HEK293 (cell line): ENCODE results near the gene TLE1.

Experiments
- HOXA7 ChIP-seq: sonication (generic); formaldehyde crosslinking; IDR thresholded peaks from 2 replicates; pipeline ENCODE4 v1.8.1; 2022; ENCODE audit warnings: missing genetic modification reagents, borderline replicate concordance
- PRDM1 ChIP-seq: fragments of 450-650 bp; formaldehyde crosslinking; IDR thresholded peaks from 2 replicates; pipeline ENCODE4; 2016; ENCODE audit warnings: missing biosample characterization, missing genetic modification characterization
- REPIN1 ChIP-seq: fragments of 450-650 bp; formaldehyde crosslinking; IDR thresholded peaks from 2 replicates; pipeline ENCODE4 v1.5.1; 2017; ENCODE audit warnings: missing biosample characterization, missing genetic modification characterization, low read depth
- ZBTB7A ChIP-seq: fragments of 450-650 bp; formaldehyde crosslinking; IDR thresholded peaks from 2 replicates; pipeline ENCODE4 v1.5.1; 2016; ENCODE audit warnings: low read depth, missing biosample characterization, missing genetic modification characterization
- ZEB2 ChIP-seq: fragments of 450-650 bp; formaldehyde crosslinking; IDR thresholded peaks from 2 replicates; pipeline ENCODE4 v1.5.1; 2016; ENCODE audit warnings: missing biosample characterization, missing genetic modification characterization
- ZIC2 ChIP-seq: fragments of 450-650 bp; formaldehyde crosslinking; IDR thresholded peaks from 2 replicates; pipeline ENCODE4 v1.5.1; 2016; ENCODE audit warnings: missing biosample characterization, missing genetic modification characterization
- ZNF114 ChIP-seq: fragments of 450-650 bp; formaldehyde crosslinking; IDR thresholded peaks from 2 replicates; pipeline ENCODE4 v1.5.0; 2017; ENCODE audit warnings: missing biosample characterization, missing genetic modification characterization
- ZNF138 ChIP-seq: fragments of 450-650 bp; formaldehyde crosslinking; IDR thresholded peaks from 2 replicates; pipeline ENCODE4 v1.5.1; 2016; ENCODE audit warnings: missing biosample characterization, missing genetic modification characterization, borderline replicate concordance
- ZNF155 ChIP-seq: fragments of 450-650 bp; formaldehyde crosslinking; IDR thresholded peaks from 2 replicates; pipeline ENCODE4 v1.5.1; 2016; ENCODE audit warnings: missing biosample characterization, missing genetic modification characterization
- ZNF157 ChIP-seq: fragments of 450-650 bp; formaldehyde crosslinking; IDR thresholded peaks from 2 replicates; pipeline ENCODE4 v1.5.1; 2016; ENCODE audit warnings: missing biosample characterization, missing genetic modification characterization
- ZNF354C ChIP-seq: fragments of 450-650 bp; formaldehyde crosslinking; IDR thresholded peaks from 2 replicates; pipeline ENCODE4 v1.5.1; 2016; ENCODE audit warnings: missing biosample characterization, missing genetic modification characterization, low read depth, borderline replicate concordance
- ZNF37A ChIP-seq: fragments of 450-650 bp; IDR thresholded peaks from 2 replicates; pipeline ENCODE4 v1.5.1; 2018; ENCODE audit warnings: missing biosample characterization, missing genetic modification characterization
- ZNF549 ChIP-seq: fragments of 450-650 bp; IDR thresholded peaks from 2 replicates; pipeline ENCODE4 v1.5.1; 2018; ENCODE audit warnings: missing biosample characterization, missing genetic modification characterization, mild to moderate bottlenecking, inconsistent platforms, moderate library complexity
- ZNF600 ChIP-seq: fragments of 450-650 bp; formaldehyde crosslinking; IDR thresholded peaks from 2 replicates; pipeline ENCODE4 v1.5.1; 2016; ENCODE audit warnings: missing biosample characterization, missing genetic modification characterization
- ZNF660 ChIP-seq: fragments of 450-650 bp; IDR thresholded peaks from 2 replicates; pipeline ENCODE4 v1.5.1; 2018; ENCODE audit warnings: missing biosample characterization, mild to moderate bottlenecking, missing genetic modification characterization
- ZNF76 ChIP-seq: fragments of 450-650 bp; formaldehyde crosslinking; IDR thresholded peaks from 2 replicates; pipeline ENCODE4; 2016; ENCODE audit warnings: low read depth, missing biosample characterization, missing genetic modification characterization, borderline replicate concordance
- ZNF792 ChIP-seq: fragments of 450-650 bp; formaldehyde crosslinking; IDR thresholded peaks from 2 replicates; pipeline ENCODE4 v1.5.1; 2016; ENCODE audit warnings: missing biosample characterization, missing genetic modification characterization
- ZSCAN16 ChIP-seq: fragments of 450-650 bp; formaldehyde crosslinking; IDR thresholded peaks from 2 replicates; pipeline ENCODE4 v1.5.1; 2016; ENCODE audit warnings: missing biosample characterization, missing genetic modification characterization
- ZSCAN30 ChIP-seq: fragments of 450-650 bp; IDR thresholded peaks from 2 replicates; pipeline ENCODE4 v1.5.1; 2018; ENCODE audit warnings: missing biosample characterization, mild to moderate bottlenecking, missing genetic modification characterization, moderate library complexity
- TF ChIP-seq, protein P1 (sequence below): fragments of 450-650 bp; formaldehyde crosslinking; IDR thresholded peaks from 2 replicates; pipeline ENCODE4 v1.5.1; 2016; ENCODE audit warnings: missing biosample characterization, missing genetic modification characterization
- TF ChIP-seq, protein P2 (sequence below): fragments of 450-650 bp; formaldehyde crosslinking; IDR thresholded peaks from 2 replicates; pipeline ENCODE4 v1.5.1; 2016; ENCODE audit warnings: missing biosample characterization, missing genetic modification characterization
- TF ChIP-seq, protein P3 (sequence below): fragments of 450-650 bp; formaldehyde crosslinking; IDR thresholded peaks from 2 replicates; pipeline ENCODE4 v1.5.1; 2016; ENCODE audit warnings: missing biosample characterization, missing genetic modification characterization, low read depth
- TF ChIP-seq, protein P4 (sequence below): fragments of 450-650 bp; formaldehyde crosslinking; IDR thresholded peaks from 2 replicates; pipeline ENCODE4 v1.5.1; 2017; ENCODE audit warnings: missing biosample characterization, missing genetic modification characterization
- TF ChIP-seq, protein P5 (sequence below): fragments of 450-650 bp; formaldehyde crosslinking; IDR thresholded peaks from 2 replicates; pipeline ENCODE4 v1.5.1; 2016; ENCODE audit warnings: missing biosample characterization, missing genetic modification characterization
- TF ChIP-seq, protein P6 (sequence below): fragments of 450-650 bp; formaldehyde crosslinking; IDR thresholded peaks from 2 replicates; pipeline ENCODE4 v1.5.1; 2017; ENCODE audit warnings: missing biosample characterization, missing genetic modification characterization
- TF ChIP-seq, protein P7 (sequence below): fragments of 450-650 bp; formaldehyde crosslinking; IDR thresholded peaks from 2 replicates; pipeline ENCODE4 v1.5.1; 2016; ENCODE audit warnings: missing biosample characterization, missing genetic modification characterization
- TF ChIP-seq, protein P8 (sequence below): fragments of 450-650 bp; formaldehyde crosslinking; IDR thresholded peaks from 2 replicates; pipeline ENCODE4 v1.5.1; 2016; ENCODE audit warnings: missing biosample characterization, missing genetic modification characterization, low read depth

TLE1 gene

DNA sequence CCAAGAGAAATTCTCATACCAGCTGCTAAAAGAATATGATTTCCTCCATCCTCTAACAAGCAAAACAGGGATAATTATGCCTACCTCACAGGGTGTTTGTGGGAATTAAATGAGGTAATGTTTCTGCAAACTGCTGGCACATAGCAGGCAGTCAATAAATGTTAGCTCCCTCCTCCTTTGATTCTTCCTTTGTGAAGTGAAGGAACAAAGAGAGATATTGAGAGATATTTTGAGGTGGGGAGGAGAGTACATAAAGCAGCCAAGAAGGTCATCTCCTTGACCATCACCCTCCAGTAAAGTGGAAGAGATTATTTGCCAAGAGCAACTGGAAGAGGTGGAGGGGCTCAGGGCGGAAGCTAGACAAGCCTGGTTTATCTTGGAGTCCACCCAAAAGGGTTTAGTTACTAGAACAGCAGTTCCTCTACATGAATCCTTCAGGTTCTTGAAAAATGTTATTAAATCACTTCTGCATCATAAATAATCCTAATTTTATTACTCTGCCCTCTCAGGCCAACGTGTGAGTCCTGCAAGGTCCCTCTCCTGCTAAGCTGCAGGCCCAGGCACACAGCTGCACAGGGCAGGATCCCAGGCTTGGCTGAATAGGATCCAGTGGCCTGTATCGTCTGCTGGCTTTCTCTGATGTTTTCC, 35.0 kb upstream of the TLE1 start (continued):
- TF ChIP-seq, protein P1, sequence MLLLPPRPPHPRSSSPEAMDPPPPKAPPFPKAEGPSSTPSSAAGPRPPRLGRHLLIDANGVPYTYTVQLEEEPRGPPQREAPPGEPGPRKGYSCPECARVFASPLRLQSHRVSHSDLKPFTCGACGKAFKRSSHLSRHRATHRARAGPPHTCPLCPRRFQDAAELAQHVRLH (tag by site-specific recombination): 0 out of 2 replicates have a peak, but pooled peaks have one; percentile 11
- TF ChIP-seq ZNF114 (tag by site-specific recombination) (no peak), ZNF660 (tag by site-specific recombination) (no peak), ZSCAN16 (no peak), ZIC2 (peak; percentile 47), ZNF155 (no peak), ZEB2 (tag by site-specific recombination) (0 out of 2 replicates have a peak, but pooled peaks have one; percentile 38), ZNF76 (no peak), ZNF792 (no peak), ZBTB7A (no peak), ZNF138 (tag by site-specific recombination) (no peak), ZNF354C (no peak), REPIN1 (tag by site-specific recombination) (no peak), ZNF37A (no peak), ZNF157 (tag by site-specific recombination) (no peak), ZNF549 (no peak), PRDM1 (no peak), ZSCAN30 (tag by site-specific recombination) (0 out of 2 replicates have a peak, but pooled peaks have one; percentile 30), ZNF600 (tag by site-specific recombination) (no peak), HOXA7 (no peak)
- TF ChIP-seq, protein P2, sequence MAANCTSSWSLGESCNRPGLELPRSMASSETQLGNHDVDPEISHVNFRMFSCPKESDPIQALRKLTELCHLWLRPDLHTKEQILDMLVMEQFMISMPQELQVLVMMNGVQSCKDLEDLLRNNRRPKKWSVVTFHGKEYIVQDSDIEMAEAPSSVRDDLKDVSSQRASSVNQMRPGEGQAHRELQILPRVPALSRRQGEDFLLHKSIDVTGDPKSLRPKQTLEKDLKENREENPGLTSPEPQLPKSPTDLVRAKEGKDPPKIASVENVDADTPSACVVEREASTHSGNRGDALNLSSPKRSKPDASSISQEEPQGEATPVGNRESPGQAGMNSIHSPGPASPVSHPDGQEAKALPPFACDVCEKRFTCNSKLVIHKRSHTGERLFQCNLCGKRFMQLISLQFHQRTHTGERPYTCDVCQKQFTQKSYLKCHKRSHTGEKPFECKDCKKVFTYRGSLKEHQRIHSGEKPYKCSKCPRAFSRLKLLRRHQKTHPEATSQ: no peak
- TF ChIP-seq, protein P3, sequence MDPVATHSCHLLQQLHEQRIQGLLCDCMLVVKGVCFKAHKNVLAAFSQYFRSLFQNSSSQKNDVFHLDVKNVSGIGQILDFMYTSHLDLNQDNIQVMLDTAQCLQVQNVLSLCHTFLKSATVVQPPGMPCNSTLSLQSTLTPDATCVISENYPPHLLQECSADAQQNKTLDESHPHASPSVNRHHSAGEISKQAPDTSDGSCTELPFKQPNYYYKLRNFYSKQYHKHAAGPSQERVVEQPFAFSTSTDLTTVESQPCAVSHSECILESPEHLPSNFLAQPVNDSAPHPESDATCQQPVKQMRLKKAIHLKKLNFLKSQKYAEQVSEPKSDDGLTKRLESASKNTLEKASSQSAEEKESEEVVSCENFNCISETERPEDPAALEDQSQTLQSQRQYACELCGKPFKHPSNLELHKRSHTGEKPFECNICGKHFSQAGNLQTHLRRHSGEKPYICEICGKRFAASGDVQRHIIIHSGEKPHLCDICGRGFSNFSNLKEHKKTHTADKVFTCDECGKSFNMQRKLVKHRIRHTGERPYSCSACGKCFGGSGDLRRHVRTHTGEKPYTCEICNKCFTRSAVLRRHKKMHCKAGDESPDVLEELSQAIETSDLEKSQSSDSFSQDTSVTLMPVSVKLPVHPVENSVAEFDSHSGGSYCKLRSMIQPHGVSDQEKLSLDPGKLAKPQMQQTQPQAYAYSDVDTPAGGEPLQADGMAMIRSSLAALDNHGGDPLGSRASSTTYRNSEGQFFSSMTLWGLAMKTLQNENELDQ (tag by site-specific recombination): no peak
- TF ChIP-seq, protein P4, sequence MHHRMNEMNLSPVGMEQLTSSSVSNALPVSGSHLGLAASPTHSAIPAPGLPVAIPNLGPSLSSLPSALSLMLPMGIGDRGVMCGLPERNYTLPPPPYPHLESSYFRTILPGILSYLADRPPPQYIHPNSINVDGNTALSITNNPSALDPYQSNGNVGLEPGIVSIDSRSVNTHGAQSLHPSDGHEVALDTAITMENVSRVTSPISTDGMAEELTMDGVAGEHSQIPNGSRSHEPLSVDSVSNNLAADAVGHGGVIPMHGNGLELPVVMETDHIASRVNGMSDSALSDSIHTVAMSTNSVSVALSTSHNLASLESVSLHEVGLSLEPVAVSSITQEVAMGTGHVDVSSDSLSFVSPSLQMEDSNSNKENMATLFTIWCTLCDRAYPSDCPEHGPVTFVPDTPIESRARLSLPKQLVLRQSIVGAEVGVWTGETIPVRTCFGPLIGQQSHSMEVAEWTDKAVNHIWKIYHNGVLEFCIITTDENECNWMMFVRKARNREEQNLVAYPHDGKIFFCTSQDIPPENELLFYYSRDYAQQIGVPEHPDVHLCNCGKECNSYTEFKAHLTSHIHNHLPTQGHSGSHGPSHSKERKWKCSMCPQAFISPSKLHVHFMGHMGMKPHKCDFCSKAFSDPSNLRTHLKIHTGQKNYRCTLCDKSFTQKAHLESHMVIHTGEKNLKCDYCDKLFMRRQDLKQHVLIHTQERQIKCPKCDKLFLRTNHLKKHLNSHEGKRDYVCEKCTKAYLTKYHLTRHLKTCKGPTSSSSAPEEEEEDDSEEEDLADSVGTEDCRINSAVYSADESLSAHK (tag by site-specific recombination): no peak
- TF ChIP-seq, protein P5, sequence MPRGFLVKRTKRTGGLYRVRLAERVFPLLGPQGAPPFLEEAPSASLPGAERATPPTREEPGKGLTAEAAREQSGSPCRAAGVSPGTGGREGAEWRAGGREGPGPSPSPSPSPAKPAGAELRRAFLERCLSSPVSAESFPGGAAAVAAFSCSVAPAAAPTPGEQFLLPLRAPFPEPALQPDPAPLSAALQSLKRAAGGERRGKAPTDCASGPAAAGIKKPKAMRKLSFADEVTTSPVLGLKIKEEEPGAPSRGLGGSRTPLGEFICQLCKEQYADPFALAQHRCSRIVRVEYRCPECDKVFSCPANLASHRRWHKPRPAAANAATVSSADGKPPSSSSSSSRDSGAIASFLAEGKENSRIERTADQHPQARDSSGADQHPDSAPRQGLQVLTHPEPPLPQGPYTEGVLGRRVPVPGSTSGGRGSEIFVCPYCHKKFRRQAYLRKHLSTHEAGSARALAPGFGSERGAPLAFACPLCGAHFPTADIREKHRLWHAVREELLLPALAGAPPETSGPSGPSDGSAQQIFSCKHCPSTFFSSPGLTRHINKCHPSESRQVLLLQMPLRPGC (tag by site-specific recombination): peak; percentile 72; the same call in 1 of the 2 replicates
- TF ChIP-seq, protein P6, sequence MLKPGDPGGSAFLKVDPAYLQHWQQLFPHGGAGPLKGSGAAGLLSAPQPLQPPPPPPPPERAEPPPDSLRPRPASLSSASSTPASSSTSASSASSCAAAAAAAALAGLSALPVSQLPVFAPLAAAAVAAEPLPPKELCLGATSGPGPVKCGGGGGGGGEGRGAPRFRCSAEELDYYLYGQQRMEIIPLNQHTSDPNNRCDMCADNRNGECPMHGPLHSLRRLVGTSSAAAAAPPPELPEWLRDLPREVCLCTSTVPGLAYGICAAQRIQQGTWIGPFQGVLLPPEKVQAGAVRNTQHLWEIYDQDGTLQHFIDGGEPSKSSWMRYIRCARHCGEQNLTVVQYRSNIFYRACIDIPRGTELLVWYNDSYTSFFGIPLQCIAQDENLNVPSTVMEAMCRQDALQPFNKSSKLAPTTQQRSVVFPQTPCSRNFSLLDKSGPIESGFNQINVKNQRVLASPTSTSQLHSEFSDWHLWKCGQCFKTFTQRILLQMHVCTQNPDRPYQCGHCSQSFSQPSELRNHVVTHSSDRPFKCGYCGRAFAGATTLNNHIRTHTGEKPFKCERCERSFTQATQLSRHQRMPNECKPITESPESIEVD: peak; percentile 95
- TF ChIP-seq, protein P7, sequence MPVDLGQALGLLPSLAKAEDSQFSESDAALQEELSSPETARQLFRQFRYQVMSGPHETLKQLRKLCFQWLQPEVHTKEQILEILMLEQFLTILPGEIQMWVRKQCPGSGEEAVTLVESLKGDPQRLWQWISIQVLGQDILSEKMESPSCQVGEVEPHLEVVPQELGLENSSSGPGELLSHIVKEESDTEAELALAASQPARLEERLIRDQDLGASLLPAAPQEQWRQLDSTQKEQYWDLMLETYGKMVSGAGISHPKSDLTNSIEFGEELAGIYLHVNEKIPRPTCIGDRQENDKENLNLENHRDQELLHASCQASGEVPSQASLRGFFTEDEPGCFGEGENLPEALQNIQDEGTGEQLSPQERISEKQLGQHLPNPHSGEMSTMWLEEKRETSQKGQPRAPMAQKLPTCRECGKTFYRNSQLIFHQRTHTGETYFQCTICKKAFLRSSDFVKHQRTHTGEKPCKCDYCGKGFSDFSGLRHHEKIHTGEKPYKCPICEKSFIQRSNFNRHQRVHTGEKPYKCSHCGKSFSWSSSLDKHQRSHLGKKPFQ: no peak
- TF ChIP-seq, protein P8, sequence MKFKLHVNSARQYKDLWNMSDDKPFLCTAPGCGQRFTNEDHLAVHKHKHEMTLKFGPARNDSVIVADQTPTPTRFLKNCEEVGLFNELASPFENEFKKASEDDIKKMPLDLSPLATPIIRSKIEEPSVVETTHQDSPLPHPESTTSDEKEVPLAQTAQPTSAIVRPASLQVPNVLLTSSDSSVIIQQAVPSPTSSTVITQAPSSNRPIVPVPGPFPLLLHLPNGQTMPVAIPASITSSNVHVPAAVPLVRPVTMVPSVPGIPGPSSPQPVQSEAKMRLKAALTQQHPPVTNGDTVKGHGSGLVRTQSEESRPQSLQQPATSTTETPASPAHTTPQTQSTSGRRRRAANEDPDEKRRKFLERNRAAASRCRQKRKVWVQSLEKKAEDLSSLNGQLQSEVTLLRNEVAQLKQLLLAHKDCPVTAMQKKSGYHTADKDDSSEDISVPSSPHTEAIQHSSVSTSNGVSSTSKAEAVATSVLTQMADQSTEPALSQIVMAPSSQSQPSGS (tag by site-specific recombination): peak; percentile 83
